ENCODE data around the gene FMNL3.
A peak's percentile ranks its signal among the peaks of the same experiment; 100 is the strongest.

FMNL3 gene

DNA sequence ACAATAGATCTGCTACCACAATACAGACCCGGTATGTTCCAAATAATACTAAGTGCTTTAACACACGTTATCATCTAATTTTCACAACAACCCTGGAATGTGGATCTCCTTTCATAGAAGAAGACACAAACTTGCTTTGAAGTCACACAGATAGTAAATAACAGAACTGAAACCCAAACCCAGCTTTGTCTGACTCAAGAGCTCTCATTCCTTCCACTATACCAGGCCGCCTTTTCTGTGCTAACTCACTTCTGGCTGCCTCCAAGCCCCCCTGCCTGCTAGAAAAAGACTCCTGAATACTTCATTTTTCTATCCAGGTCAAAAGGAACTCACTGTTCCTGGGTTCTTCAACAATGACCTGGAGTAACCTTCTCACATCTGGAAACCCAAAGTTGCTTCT, 46.0 kb downstream of the FMNL3 start:
- Mint-ChIP-seq H3K9me3 (no peaks in the 10 kb centered on the region), H3K27ac (peak overlapping the region; percentile 91), H3K27me3 (ENCODE audit: low read depth) (no peaks in the 10 kb centered on the region), H3K36me3 (ENCODE audit: low read depth) (peaks cover 48% of the 10 kb centered on the region), H3K4me1 (ENCODE audit: low read depth) (peaks cover 60% of the 10 kb centered on the region), H3K4me3 (peak overlapping the region; percentile 37)
- DNase-seq (ENCODE audit: low spot score), result no peak

DNA sequence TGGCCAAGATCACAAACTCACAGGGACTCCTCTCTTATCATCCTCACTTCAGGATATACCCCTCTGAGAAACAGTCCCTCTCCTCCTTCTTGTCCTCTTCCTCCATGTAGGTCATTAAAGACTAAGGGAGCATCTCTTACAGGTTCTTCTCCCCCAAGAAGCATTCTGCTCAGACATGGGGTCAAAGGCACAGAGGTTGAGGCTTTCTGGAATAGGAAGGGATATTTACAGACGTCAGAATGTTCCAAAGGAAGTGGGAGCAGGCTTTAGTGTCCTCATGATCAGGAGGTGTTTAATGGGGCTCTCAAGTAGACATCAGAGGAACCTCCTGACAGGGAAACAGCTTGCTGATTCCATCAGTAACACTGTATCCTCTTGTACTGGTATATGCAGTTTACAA, 47.5 kb downstream of the FMNL3 start:
- peaks cover 49% of the 10 kb centered on the region for H3K36me3 Mint-ChIP-seq (ENCODE audit: low read depth)

DNA sequence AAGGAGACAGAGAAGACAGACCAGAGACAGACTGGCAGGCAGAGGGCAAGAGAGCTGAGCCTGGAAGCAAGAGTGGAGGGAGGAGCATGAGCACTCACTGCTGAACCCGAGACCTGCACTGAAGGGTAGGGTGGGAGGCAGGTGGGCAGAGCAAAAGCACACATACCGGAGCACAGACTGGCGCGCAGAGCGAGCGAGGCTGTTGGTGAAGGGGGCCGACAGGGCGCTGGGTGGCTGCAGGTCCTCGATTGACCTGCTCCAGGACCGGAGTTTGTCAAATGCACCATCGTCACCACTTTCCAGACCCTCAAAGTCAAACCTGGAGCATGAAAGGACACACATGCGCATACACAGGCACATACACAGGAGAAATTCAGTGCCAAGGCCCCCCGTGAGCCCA, 48.9 kb downstream of the FMNL3 start:
- H3K27me3 Mint-ChIP-seq (ENCODE audit: low read depth), result no peaks in the 10 kb centered on the region
- peaks cover 49% of the 10 kb centered on the region for H3K36me3 Mint-ChIP-seq (ENCODE audit: low read depth)
- H3K4me3 Mint-ChIP-seq, result no peak overlapping the region
- peaks cover 46% of the 10 kb centered on the region for H3K4me1 Mint-ChIP-seq (ENCODE audit: low read depth)
- peak overlapping the region; percentile 43 for H3K27ac Mint-ChIP-seq
- no peaks in the 10 kb centered on the region for H3K9me3 Mint-ChIP-seq
- DNase-seq (ENCODE audit: low spot score), result no peak

More for the DNA sequence above, 47.5 kb downstream of the FMNL3 start:
- no peak for DNase-seq (ENCODE audit: low spot score)
- Mint-ChIP-seq H3K27me3 (ENCODE audit: low read depth) (no peaks in the 10 kb centered on the region), H3K9me3 (no peaks in the 10 kb centered on the region), H3K4me3 (no peak overlapping the region), H3K4me1 (ENCODE audit: low read depth) (peaks cover 59% of the 10 kb centered on the region), H3K27ac (no peak overlapping the region)

DNA sequence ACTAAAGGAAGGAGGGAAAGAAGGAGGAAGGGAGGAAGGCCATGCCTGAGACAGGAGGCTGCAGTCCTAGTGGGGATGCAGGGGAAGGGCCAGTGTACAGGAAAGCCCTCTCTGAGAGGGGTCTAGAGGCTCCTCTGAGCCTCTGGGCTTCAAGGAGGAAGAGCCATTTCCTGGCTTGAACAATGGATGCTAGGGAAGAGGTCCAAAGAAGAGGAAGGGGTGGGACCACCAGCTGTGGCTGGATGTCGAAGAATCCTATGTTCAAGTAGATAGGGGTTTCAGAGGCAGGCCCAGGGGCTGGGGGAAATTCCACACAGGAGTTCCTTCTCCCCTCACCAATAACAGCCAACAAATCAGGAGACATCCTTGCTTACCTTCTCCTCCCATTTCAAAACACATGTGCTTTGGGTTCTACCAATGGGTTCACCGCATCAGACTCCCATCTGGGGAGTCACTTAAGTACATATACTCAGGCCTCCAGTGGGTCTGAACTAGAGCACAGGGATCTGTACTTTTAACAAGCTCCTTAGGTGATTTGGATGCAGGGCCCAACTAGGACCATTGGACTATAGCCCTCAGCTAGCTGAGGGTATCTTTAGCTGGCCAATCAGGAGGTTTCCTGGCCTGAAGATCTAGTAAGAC, 51.5 kb downstream of the FMNL3 start:
- Mint-ChIP-seq H3K4me1 (ENCODE audit: low read depth) (peaks cover 21% of the 10 kb centered on the region), H3K27ac (no peak overlapping the region), H3K36me3 (ENCODE audit: low read depth) (peaks cover 34% of the 10 kb centered on the region), H3K4me3 (no peak overlapping the region), H3K9me3 (no peaks in the 10 kb centered on the region), H3K27me3 (ENCODE audit: low read depth) (no peaks in the 10 kb centered on the region)
- no peak for DNase-seq (ENCODE audit: low spot score)

DNA sequence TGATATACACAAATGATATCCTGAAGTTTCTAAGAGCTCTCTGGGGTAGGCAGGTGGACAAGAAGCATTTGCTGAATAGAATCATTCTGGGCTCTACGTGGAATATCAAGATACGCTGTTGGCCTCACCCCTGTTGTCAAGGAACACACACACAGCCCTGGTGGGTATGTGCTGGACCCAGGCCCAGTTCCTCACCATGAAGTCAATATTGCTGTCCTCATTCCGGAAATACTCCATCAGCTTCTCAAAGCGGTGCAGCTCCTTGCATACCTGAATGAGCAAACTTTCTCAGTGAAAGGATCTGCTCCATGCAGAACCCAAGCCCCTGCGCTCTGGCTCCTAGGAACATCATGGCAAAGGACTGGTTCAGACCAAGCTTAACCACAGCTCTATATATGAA, 52.5 kb downstream of the FMNL3 start:
- no peak overlapping the region for H3K27ac Mint-ChIP-seq
- H3K27me3 Mint-ChIP-seq (ENCODE audit: low read depth), result no peaks in the 10 kb centered on the region
- peaks cover 19% of the 10 kb centered on the region for H3K4me1 Mint-ChIP-seq (ENCODE audit: low read depth)
- no peak for DNase-seq (ENCODE audit: low spot score)
- H3K36me3 Mint-ChIP-seq (ENCODE audit: low read depth), result peaks cover 32% of the 10 kb centered on the region
- H3K4me3 Mint-ChIP-seq, result no peak overlapping the region
- H3K9me3 Mint-ChIP-seq, result no peaks in the 10 kb centered on the region

DNA sequence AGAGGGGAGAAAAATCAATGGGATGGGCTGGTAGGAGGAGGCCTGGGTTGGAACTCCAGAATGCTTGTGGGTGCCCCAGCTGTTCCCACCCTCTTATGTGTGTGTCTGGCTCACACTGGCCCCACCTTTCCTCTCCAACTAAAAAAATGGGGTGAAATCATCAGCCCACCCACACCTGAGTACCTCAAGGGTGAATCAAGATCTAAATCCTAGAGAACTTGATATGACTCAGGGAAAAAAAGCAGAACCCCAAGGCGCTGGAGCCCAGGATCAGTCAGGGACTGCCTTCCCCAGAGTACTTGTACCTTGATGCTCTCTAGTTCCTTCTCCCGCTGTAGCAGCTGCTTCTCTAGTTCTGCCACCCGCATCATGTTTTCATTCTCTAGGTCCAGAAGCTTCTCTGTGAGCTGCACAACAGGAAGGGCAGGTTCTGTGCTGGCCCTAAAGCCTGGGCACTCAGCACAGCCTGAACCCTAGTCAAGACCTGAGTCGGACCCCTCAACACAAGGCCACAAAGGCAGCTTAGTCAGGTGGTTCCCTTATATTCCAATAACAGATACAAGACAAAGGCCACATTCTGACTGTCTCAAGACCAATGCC, 54.2 kb downstream of the FMNL3 start:
- no peak overlapping the region for H3K4me3 Mint-ChIP-seq
- peaks cover 40% of the 10 kb centered on the region for H3K36me3 Mint-ChIP-seq (ENCODE audit: low read depth)
- peaks cover 25% of the 10 kb centered on the region for H3K4me1 Mint-ChIP-seq (ENCODE audit: low read depth)
- H3K27me3 Mint-ChIP-seq (ENCODE audit: low read depth), result no peaks in the 10 kb centered on the region
- H3K9me3 Mint-ChIP-seq, result no peaks in the 10 kb centered on the region
- DNase-seq (ENCODE audit: low spot score), result no peak
- H3K27ac Mint-ChIP-seq, result no peak overlapping the region

DNA sequence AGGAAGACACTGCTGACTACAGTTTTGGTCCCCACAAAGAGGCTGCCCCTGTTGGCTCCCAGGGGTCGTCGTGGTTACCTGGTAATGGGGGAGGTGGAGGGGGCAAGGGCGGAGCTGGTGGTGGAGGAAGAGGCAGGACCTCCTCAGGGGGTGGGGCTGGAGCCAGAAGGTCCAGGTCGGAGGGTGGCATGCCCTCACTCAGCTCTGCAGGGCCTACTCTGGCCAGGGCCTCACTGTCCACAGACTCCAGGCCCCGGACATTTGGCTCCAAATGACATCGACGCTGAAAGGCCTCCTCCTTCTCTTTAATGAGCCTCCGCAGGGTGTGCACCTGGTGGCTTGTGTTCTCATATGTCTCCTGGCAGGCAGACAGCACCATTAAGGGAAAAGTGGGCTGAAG, 55.4 kb downstream of the FMNL3 start:
- Mint-ChIP-seq H3K4me3 (no peak overlapping the region), H3K27ac (no peak overlapping the region), H3K27me3 (ENCODE audit: low read depth) (no peaks in the 10 kb centered on the region), H3K9me3 (no peaks in the 10 kb centered on the region), H3K4me1 (ENCODE audit: low read depth) (peaks cover 23% of the 10 kb centered on the region), H3K36me3 (ENCODE audit: low read depth) (peaks cover 40% of the 10 kb centered on the region)
- DNase-seq (ENCODE audit: low spot score), result no peak

DNA sequence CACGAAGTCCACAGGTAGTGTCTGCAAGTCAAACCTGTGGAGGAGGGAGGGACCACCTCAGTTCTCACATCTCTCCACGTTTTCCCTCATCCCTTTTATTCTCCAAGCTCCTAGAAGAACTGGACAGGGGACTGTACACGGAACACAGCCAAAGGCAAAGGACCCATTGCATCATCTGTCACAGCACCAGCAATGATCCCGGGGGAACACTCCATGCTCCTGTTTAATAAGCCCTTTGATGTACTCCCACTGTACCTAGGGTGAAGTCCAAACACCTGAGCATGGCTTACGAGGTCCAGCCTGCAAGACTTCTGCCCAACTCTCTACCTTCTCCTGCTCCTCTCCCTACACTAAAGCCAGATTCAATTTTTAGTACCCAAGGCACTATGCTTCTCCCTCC, 57.3 kb downstream of the FMNL3 start:
- peak overlapping the region; percentile 3 for H3K27ac Mint-ChIP-seq
- no peak overlapping the region for H3K4me3 Mint-ChIP-seq
- DNase-seq (ENCODE audit: low spot score), result no peak
- peaks cover 32% of the 10 kb centered on the region for H3K36me3 Mint-ChIP-seq (ENCODE audit: low read depth)
- no peaks in the 10 kb centered on the region for H3K9me3 Mint-ChIP-seq
- H3K4me1 Mint-ChIP-seq (ENCODE audit: low read depth), result peaks cover 10% of the 10 kb centered on the region
- H3K27me3 Mint-ChIP-seq (ENCODE audit: low read depth), result no peaks in the 10 kb centered on the region

DNA sequence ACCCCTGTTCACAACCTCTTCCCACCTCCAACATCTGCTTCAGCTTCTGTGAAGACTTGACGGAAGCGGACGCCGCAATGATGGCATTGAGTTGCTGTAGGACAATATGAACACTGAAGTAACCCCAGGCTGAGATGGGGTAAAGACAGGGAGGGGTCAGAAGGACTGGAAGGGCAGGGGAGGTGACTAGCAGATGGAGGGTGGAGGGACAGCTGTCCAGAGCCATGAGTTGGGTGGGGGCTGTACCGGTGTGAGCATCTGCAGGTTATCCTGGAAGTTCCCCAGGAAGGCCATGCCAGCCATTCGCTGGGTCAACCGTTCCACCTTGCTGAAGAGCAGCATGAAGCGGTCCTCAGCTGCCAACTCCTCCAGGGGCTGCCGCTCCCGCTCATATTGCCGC, 57.8 kb downstream of the FMNL3 start:
- peaks cover 35% of the 10 kb centered on the region for H3K36me3 Mint-ChIP-seq (ENCODE audit: low read depth)
- peaks cover 14% of the 10 kb centered on the region for H3K4me1 Mint-ChIP-seq (ENCODE audit: low read depth)
- no peak for DNase-seq (ENCODE audit: low spot score)
- H3K27ac Mint-ChIP-seq, result peak overlapping the region; percentile 76
- H3K4me3 Mint-ChIP-seq, result no peak overlapping the region
- H3K9me3 Mint-ChIP-seq, result no peaks in the 10 kb centered on the region
- no peaks in the 10 kb centered on the region for H3K27me3 Mint-ChIP-seq (ENCODE audit: low read depth)

DNA sequence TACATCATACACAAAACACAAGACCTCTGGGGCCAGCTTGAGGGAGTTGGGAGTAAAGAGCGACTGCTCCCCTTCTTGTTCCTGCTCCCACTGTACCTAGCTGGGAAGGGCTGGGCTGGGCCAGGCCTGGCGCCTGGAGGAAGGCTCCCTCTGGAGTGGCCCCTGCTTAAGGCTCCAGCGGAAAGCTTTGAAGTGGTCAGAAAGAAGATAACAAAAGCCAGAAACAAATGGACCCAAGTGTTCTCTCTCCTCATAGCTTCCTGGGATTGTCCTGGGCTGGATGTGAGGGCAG, 58.5 kb downstream of the FMNL3 start:
- Mint-ChIP-seq H3K9me3 (no peaks in the 10 kb centered on the region), H3K27me3 (ENCODE audit: low read depth) (no peaks in the 10 kb centered on the region), H3K36me3 (ENCODE audit: low read depth) (peaks cover 35% of the 10 kb centered on the region), H3K4me3 (no peak overlapping the region), H3K4me1 (ENCODE audit: low read depth) (peaks cover 17% of the 10 kb centered on the region), H3K27ac (peak overlapping the region; percentile 76)
- DNase-seq (ENCODE audit: low spot score), result no peak

DNA sequence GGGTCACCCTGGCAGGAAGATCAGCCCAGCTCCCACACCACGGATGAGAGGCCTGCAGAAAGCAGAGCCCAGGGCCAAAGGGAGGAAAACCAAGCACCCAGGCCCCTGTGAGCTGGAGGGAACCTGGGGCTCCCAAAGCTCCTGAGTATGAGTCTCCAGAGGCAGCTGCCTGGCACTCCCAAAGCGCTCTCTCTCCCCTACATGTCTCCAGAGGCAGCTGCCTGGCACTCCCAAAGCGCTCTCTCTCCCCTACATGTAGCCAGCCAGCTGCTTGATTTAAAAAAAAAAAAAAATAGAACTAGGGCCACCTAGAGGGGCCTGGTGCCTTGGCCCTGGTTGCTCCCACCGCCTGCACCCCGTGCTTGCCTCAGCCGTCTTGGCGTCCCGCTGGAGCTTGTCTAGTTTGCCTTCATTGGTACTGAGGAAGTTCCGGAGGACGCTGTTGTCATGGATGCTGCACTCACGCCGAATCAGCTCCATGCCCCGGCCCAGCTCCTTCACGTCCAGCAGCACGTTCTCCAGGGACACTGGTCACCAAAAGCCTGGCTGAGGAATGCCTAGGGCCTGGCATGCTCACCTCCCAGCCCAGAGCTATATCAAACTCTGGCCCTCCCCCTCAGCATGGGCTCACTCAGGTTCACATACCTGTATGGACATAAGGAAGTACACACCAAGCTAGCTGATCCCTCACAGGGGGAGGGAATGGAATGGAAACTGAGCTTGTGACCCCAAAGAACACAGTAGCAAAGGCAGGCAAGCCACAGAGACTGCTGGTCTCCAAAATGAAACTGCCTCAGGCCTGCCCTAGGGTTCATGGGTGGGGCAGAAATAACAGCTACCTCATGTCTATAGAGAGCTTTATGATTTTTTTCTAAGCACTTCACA, 59.1 kb downstream of the FMNL3 start:
- Mint-ChIP-seq H3K4me3 (no peak overlapping the region), H3K9me3 (no peaks in the 10 kb centered on the region), H3K27me3 (ENCODE audit: low read depth) (no peaks in the 10 kb centered on the region), H3K36me3 (ENCODE audit: low read depth) (peaks cover 39% of the 10 kb centered on the region), H3K4me1 (ENCODE audit: low read depth) (peaks cover 17% of the 10 kb centered on the region), H3K27ac (peak overlapping the region; percentile 76)
- no peak for DNase-seq (ENCODE audit: low spot score)

DNA sequence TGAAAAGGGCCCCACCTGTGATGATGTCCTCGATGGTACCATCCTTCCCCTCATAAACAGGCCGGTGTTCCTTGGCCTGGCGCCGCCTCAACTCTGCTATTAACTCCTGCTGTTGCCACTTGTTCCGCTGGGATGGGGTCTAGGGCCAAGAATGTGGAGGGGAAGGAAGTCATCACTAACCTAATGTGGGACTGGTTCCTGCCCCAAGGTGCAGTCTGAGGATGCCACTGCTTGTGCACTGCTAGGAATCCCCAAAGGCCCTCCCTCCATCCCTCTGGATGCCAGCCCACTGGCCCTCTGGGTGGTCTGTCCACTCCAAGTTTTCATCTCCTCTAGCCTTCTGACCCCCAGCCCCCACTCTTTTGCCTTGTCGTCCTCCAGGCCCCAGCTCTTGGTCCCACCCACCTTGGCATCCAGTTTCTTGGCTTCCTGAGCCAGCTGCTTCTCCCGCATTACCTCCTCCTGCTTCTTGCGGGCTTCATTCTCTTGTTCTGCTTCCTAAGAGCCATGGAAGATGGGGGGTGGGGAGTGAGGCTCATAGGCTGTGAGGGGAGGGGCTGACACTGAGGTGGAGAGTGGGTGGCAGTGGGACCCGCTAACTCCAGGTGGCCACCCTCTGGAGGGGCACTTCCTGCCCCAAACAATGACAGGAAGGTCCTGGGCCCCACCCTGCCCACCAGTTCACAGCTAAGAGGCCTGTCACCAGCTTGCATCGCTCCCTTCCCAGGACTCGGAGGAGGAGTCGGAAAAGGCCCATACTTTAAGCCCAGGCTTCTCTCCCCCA, 60.1 kb downstream of the FMNL3 start:
- Mint-ChIP-seq H3K9me3 (no peaks in the 10 kb centered on the region), H3K27ac (no peak overlapping the region), H3K4me3 (no peak overlapping the region), H3K4me1 (ENCODE audit: low read depth) (peaks cover 17% of the 10 kb centered on the region), H3K27me3 (ENCODE audit: low read depth) (no peaks in the 10 kb centered on the region), H3K36me3 (ENCODE audit: low read depth) (peaks cover 36% of the 10 kb centered on the region)
- no peak for DNase-seq (ENCODE audit: low spot score)

DNA sequence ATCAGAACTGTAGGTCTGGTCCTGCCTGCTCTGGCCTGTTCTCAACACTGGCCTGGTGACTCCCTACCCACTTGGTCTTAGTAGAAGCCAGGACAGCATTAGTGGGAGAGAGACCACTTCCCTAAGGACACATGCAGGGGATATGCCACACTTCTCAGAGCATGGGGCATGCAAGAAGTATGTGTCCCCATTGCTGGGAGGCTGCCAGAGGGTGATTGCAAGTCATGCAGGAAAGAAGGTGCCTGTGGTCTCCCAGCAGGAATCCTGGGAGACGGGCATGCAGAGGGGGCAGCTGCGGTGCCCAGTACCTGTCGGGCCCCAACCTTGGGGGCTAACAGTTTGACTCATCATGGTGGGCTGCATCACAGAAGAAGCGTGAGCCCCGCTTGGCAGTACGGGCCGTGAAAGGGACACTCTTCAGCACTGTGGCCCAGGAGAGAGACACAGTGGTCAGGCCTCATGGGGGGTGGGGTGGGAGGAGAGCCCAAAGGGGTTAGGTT, 60.8 kb downstream of the FMNL3 start:
- DNase-seq (ENCODE audit: low spot score), result no peak
- no peak overlapping the region for H3K27ac Mint-ChIP-seq
- no peaks in the 10 kb centered on the region for H3K9me3 Mint-ChIP-seq
- no peak overlapping the region for H3K4me3 Mint-ChIP-seq
- H3K27me3 Mint-ChIP-seq (ENCODE audit: low read depth), result no peaks in the 10 kb centered on the region
- H3K36me3 Mint-ChIP-seq (ENCODE audit: low read depth), result peaks cover 36% of the 10 kb centered on the region
- peaks cover 17% of the 10 kb centered on the region for H3K4me1 Mint-ChIP-seq (ENCODE audit: low read depth)
